D721Med (cell line): ENCODE results near the gene KRTAP10-10.
"Not testable (repeated sequence)": the region's sequence is repeated elsewhere in the genome, so short reads cannot be mapped to it uniquely, and the experiment has no call there.

ENCODE experiments used
- DNase-seq: peaks from one replicate; pipeline ENCODE4 v3.0.0; 2011; ENCODE audit warnings: low spot score; ENCODE audit not compliant: insufficient read length
- FAIRE-seq: peaks from 2 replicates; lab custom pipeline; 2011; peaks lifted over from hg19 to GRCh38; lab: Jason Lieb, UNC
- CTCF ChIP-seq: IDR thresholded peaks from 2 replicates; pipeline ENCODE4 v1.5.1; 2012; ENCODE audit warnings: mild to moderate bottlenecking, control low read depth; ENCODE audit not compliant: insufficient read depth; ENCODE audit errors: missing control alignments

KRTAP10-10 gene

GRCh38 chr21:44681152-44681551 is 44.0 kb downstream of the KRTAP10-10 start:
- FAIRE-seq, result no peak
- TF ChIP-seq CTCF, result no peak
- no peak for DNase-seq

- TF ChIP-seq CTCF, result no peak
- DNase-seq, result no peak
Measured at GRCh38 chr21:44681861-44682579, 44.9 kb downstream of the KRTAP10-10 start, which contains the start of gene KRTAP12-1. Gene KRTAP12-1 (minus strand): TSS chr21:44682163. CDS start chr21:44682123, 40 bp downstream.

GRCh38 chr21:44682580-44683151 is 45.5 kb downstream of the KRTAP10-10 start:
- FAIRE-seq (no peak), DNase-seq (no peak)
- TF ChIP-seq CTCF, result no peak

More at GRCh38 chr21:44681861-44682579, 44.9 kb downstream of the KRTAP10-10 start, which contains the start of gene KRTAP12-1:
- no peak for FAIRE-seq

DNA sequence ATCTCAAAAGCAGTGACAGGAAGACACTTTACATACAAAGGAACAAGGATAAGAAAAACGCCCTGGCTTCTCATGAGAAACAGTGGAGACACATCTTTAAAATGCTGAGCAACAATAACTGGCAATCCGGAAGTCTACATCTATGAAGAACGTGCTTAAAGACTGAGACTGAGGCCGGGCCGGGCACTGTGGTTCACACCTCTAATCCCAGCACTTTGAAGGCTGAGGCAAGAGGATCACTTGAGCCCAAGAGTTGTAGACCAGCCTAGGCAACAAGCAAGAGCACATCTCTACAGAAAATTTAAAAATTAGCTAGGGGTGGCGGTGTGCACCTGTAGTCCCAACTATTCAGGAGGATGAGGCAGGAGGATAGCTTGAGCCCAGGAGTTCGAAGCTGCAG is 46.9 kb downstream of the KRTAP10-10 start:
- no peak for FAIRE-seq
- no peak for TF ChIP-seq CTCF

GRCh38 chr21:44684483-44684882 is 47.3 kb downstream of the KRTAP10-10 start:
- DNase-seq (no peak), FAIRE-seq (no peak)
- TF ChIP-seq CTCF, result no peak

More for the DNA sequence above, 46.9 kb downstream of the KRTAP10-10 start:
- no peak for DNase-seq

DNA sequence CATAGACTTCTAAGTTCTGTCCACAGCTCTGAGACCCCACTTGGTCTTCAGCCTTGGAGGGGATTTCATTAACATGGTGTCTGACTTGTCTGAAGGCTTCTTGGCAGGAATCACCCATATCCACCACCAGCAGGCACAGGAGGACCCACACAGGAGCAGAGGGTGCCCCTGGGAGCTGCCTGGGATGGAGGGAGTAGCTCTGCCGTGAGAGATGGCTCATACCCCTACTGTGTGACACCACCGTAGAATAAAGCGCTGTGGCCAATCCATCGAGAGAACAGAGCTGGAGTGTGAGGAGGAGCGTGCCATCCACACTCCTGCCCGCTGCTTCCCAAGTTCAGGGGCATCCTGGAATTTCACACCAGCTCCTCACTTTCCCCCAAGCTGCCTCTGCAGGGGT is 47.9 kb downstream of the KRTAP10-10 start:
- not testable (repeated sequence) for DNase-seq, FAIRE-seq

GRCh38 chr21:44686000-44686781 is 49.0 kb downstream of the KRTAP10-10 start:
- no peak for FAIRE-seq
- DNase-seq, result no peak
- TF ChIP-seq CTCF, result no peak
